ENCODE results near the gene RAI1.
A peak's percentile ranks its signal among the peaks of the same experiment; 100 is the strongest.

Gene RAI1

GRCh38 chr17:17837380-17837821 is 156.1 kb downstream of the RAI1 start:
- FAIRE-seq, result no peak
- DNase-seq (ENCODE audit: insufficient read length, low spot score), result no peak

- FAIRE-seq, result no peak
- DNase-seq (ENCODE audit: insufficient read length, low spot score), result no peak
Measured at GRCh38 chr17:17837966-17838962, 157.0 kb downstream of the RAI1 start.

- FAIRE-seq, result peak; percentile 98
- peak; percentile 97 for DNase-seq (ENCODE audit: insufficient read length, low spot score)
Measured at GRCh38 chr17:17839791-17840707, 158.8 kb downstream of the RAI1 start.

DNA sequence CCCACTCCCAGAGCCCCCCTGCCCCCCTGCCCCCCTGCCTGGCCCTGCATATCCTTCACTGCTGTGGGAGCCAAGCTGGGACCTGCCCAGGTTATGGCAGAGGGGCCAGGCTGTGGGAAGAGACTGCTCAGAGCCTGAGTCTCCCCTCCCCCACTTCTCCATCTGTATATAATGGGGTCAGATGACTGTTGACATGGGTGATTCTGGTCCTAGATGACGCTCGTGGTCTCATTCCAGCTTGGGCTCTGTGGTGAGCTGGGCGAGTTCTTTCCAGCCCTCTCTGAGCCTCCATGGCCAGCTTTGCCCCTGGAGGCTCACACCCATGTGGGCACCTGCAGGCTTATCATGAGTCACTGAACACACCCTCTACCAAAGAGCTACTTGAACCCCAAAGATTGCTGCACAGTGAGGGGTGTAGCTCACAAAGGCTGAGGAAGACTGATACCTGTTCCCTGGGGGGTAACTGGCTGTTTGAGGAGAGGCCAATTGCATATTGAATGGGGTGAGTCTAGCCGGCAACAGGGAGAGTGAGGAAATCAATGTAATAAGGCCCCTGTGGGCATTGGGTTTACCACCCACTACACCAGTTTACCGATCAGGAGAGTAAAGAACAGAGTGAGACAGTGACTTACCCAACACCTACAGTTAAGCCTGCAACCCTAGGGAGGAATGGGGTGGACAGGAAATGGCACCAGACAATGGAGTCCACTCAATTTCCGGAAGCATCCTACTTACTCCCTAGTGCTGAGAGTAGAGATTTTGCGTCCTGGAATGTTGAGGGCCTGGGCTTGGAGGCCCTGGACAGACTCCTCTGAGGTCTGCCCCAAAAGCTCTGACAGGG is 159.7 kb downstream of the RAI1 start:
- DNase-seq (ENCODE audit: insufficient read length, low spot score) (no peak), FAIRE-seq (peak; percentile 72)

DNA sequence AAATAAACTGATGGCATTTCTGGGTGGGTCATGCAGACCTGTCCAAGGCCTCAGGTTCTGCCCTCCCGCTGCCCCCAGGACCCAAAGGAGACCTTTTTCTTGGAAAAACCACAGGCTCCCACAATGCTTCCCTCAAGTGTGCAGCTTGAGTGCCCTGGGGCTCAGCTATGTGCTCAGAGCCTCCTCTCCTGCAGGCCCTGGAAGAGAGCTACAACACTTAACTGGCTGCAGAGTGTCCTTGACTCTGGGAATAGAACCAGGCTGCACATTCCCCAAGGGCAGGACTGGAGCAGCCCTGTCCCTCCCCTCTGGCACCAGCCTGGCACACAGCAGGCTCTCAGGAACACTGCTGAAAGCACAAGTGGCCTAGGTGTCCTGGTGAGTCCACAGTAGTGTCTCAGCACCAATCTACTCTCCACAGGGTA is 160.4 kb downstream of the RAI1 start:
- FAIRE-seq (peak; percentile 33), DNase-seq (ENCODE audit: insufficient read length, low spot score) (no peak)

DNA sequence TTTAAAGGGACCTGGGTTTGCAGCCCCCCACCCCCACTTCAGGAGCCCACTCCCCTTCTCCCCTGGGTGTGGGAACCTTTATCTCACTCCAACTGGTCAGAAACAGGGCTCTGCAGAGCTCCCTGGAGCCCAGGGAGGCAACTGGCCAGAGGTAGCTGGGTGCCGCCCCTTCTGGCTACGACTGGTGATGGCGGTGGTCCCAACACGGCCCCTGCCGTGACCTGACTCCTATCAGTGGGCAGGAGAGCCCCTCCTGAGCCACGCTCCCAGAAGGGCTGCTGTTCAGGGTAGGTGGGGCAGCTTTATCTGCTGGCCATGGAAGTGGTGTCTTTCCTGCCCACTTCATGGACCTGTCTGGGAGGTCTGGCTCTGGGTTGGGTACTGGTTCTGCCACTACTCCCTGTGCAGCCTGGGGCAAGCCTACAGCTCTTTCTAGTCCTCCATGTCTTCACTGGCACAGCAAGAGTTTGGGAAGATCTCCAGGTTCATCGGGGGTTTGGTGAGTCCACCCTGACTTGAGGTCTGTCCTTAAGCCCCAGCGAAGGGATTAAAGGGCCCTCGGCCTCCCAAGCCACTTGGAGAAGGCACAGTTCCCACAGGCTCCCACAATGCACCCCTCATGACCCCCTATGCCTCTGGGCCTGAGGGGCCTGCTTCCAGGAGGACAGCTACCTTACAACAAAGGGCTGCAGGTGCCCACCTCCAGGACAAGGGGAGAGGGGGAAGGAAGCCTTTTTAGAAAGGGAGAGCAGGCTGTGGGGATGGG is 161.0 kb downstream of the RAI1 start:
- DNase-seq (ENCODE audit: insufficient read length, low spot score), result no peak
- FAIRE-seq, result no peak

- FAIRE-seq, result peak; percentile 23
Measured at GRCh38 chr17:17843096-17843495, 161.8 kb downstream of the RAI1 start.

DNA sequence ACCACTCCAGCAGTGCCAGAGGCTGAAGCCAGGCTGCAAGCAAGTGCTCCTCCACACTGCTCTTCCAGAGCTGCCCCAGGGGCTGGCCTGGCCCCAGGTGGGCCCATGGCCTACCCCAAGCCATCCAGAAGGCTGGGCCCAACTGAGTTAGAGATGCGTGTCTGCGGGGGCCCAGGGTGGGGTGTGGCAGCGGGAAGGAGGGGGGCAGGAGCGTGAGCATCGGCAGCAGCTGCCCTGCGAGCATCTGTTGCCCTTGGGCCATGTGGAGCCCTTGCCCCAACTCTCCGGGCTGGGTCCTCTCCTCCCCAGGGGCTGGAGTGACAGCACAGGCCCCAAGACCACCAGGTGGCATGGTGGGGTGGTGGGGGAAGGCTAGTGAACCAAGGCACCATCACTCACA is 162.8 kb downstream of the RAI1 start:
- no peak for DNase-seq (ENCODE audit: insufficient read length, low spot score)
- FAIRE-seq, result no peak

More at GRCh38 chr17:17843096-17843495, 161.8 kb downstream of the RAI1 start:
- DNase-seq (ENCODE audit: insufficient read length, low spot score), result no peak

DNA sequence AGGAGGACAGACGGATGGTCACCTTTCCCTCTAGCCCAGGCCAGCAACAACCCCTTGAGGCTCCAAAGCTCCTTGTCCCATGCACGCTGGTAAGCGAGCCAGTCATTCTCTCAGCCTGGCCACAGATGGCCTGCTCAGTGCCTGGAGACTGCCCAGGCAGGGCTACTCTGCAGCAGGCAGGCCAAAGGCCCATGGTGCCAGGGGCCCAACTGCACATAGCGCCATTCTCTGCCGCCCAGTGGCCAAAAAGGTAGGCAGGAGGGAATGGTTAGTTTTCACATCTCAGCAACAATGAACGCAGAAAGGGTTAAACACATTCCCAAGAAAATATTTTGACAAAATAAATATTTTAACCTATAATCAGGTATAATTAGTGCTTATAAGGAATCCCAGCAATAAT is 163.2 kb downstream of the RAI1 start:
- FAIRE-seq (no peak), DNase-seq (ENCODE audit: insufficient read length, low spot score) (no peak)

DNA sequence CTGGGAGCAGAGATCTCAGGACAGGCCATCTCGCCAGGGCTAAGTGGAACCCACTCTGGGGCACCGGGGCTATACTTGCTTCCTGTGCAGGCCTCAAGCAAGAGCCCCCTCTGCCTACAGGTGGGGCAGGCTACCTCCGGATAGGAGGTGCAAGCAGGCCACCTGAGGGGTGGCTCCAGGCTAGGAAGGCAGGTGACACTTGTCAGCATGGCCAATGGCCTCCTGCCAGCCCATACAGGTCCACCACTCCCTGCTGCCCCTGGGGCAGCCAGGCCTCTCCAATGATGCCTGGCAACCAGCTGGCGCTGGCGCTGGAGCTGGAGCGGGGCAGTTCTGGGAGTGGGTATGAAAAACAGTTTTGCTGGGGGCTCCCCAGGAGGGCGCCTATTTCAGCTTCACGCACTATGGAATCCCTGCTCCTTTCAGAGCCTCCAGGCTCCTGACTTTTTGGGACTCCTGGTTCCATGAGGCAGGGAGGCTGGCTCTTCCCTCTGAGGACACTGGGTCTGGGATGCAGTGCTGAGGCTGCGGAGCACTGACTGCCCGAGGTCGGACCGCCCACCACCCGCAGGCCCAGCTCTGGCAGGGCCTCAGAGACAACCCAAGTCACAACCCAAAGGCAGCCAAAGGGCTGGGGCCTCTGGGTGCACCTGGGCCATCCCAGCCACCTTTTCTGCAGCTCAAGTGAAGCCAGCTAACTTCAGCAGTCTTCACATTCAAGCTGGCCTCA is 164.0 kb downstream of the RAI1 start:
- DNase-seq (ENCODE audit: insufficient read length, low spot score) (no peak), FAIRE-seq (no peak)

- FAIRE-seq, result peak; percentile 60
- no peak for DNase-seq (ENCODE audit: insufficient read length, low spot score)
Measured at GRCh38 chr17:17846003-17846402, 164.7 kb downstream of the RAI1 start.

DNA sequence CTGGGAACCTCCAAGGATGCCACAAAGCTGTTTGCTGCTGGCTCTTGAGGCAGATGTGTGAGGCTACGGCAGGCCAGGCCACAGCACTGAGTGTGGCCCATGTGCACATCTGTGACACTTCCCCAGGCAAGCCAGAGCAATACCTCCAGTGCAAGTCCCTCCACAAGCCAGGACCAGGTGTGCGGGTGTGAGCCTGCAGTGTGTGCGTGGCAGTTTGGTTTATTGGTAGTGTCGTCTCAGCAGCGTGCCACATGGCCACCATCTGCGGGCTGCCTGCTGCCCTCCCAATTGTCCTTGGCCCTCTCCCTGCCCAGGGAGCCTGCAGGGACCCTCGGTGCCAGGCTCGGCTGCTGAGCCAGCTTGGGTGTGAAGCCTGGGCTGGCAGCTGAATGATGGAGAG is 165.4 kb downstream of the RAI1 start:
- FAIRE-seq (no peak), DNase-seq (ENCODE audit: insufficient read length, low spot score) (no peak)

DNA sequence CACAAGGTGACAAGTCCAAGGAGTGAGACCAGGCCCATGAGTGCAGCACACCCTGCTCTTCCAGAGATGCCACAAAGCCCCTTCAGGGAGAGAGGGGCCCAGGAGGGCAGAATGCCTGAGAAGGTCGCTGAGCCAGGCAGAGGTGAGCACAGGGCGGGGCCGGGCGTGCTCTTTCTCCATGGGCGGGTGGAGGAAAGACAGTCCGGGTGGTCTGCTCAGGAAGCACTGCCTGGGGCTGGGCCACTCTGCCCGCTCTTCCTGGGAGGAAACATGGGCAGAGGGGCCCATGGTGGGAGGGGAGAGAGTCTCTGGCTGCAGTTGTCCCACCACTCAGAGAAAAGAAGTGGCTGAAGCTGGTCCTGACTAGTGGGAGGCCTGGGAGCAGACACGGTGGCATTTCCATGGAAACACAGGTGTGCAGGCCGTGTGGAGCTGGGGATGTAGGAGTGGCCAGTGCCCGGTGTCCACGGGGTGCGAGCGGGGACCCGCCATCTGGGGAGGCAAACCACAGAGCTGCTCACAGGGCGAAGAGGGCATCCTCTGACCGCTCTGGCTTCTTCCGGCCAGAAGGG is 165.9 kb downstream of the RAI1 start:
- DNase-seq (ENCODE audit: insufficient read length, low spot score) (no peak), FAIRE-seq (no peak)

DNA sequence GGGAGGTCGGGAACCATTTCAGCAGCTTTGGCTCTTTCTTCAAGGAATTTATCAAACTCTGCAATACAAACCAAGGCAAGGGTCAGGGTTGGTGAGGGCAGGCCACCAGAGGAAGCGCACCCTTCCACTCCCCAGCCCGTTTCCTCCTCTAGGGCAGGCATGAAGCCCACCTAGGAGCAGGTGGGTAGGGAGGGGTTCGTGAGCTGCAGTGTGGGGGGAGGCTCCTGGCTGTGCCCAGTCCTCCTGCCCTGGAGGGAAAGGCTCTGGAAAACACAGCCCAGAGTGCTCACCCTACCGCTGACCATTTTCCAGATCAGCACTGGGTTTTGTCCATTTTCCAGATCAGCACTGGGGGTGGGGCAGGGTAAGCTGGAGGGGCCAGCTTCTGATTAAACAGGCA is 166.5 kb downstream of the RAI1 start:
- no peak for FAIRE-seq
- no peak for DNase-seq (ENCODE audit: insufficient read length, low spot score)

- DNase-seq (ENCODE audit: insufficient read length, low spot score), result no peak
- FAIRE-seq, result peak; percentile 16
Measured at GRCh38 chr17:17848311-17849082, 167.2 kb downstream of the RAI1 start.

GRCh38 chr17:17849147-17849820 is 168.0 kb downstream of the RAI1 start:
- DNase-seq (ENCODE audit: insufficient read length, low spot score), result no peak
- no peak for FAIRE-seq

DNA sequence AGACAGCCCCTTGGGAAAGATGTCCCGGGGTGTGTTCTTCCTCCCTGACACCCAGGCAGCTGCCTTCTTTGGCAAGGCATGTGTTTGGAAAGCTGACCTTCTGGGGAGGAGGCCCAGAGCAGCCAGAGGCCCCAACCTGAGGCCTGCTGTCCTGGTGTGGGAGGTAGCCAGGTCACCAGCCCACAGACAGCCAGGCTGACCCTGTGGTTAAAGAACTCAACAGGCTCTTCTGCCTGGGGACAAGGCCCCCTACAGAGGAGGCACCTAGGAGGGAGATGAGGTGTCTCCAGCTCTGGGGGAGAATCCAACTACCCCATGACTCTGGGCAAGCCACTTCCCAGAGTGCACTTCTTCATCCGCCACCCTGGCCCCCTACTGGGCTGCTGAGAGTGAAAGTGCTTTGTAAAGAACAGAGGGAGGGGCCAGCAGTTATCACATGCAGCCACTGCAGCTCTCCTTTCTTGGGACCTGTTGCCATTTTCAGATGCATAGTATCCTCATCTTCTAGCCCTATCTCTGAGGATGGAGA is 168.7 kb downstream of the RAI1 start:
- DNase-seq (ENCODE audit: insufficient read length, low spot score) (no peak), FAIRE-seq (no peak)
